T47D (cell line): ENCODE data around the gene TSHZ2.
"Not testable (repeated sequence)": the region's sequence is repeated elsewhere in the genome, so short reads cannot be mapped to it uniquely, and the experiment has no call there.

Source experiments
- DNase-seq, 2 experiments: peaks; one replicate each; pipeline versions ENCODE4 v3.0.0 to v3.0.0-alpha.2; 2011 to 2012; ENCODE audit warnings: low read depth in 1 of 2, low spot score in 1 of 2
- JUND ChIP-seq: IDR thresholded peaks from 2 replicates; pipeline ENCODE4 v1.6.1; 2012; ENCODE audit warnings: low read depth
- in situ Hi-C: cut with HindIII; loops from 2 replicates; pipeline ENCODE4 v1.10.0; 2016; ENCODE audit warnings: low sequenced_read_pairs, low pct_unique_long_range_greater_than_20kb

Gene TSHZ2

DNA sequence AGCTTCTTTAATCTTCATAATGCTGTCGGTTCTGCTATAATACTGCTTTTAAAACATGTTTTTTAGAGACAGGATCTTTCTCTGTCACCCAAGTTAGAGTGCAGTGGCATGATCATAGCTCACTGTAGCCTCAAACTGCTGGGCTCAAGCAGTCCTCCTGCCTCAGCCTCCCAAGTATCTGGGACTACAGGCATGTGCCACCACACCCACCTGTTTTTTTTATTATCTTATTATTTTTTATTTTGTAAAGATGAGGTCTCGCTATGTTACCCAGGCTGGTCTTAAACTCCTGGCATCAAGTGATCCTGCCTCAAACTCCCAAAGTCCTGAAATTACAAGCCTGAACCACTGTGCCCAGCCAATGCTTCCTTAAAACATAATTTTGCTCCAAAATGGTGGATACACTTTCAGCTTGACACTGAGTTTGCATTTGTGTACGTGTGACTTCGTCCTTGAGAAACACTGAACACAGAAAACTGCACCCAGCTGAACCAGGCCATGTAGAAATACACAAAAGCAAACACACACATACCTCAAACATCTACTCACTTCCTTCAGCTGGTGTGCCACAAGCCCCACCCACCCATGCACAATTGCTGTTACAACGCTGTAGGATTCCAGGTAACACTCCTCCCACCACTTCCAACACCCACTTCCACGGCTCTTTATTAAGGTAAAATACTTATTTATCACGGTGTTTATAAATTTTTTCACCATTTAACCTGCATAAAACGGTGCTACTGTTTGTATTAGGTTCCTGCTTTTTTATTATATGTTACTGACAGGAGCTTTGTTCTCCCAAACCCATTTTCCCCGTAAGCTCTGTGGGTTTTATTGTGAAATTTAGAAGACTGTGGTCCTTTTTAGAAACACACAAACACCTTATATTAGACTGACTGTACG, 109.1 kb downstream of the TSHZ2 start:
- in situ Hi-C loops: no loop called here
- peak; percentile 28 to 84 for DNase-seq
- TF ChIP-seq JUND: no peak

DNA sequence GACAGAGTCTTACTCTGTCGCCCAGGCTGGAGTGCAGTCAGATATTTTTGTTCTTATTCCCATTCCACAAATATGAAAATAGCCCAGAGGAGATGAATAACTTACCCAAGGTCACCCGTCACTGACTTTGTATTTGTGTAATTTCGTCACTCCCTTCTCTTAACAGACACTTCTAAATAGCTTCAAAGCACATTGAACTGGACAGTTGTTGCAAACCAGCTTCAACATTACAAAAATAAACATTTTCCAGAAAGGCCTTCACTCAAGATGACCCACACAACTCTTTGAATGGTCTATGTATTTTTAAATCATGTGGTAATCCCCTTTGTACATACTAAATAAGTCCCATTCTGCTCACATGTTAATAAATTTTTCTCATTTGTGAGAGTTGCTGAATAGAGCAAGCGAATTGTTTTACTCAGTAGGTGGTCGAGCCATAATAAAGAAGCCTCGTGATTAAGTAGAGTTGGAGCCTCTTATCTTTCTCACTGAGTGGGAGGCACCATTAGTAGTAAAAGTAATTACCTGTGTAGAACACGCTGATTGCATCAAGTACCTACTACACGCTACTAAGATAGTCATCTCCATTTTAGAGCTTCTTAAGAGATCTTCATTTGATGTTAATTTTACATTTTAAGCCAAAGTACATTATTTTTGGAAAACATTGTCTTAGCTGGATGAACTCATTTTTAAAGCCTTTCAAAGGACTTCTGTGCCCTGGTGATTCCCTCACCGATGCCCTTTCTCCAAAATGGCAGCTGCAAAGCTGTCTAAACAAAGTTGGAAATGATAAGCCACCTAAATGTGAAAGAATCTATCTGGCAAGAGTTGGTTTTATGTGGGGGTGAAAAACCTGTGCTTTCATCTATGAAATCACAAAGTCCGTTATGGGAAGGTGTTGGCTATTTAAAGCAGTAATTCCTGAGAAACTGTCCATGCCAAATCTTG, 110.0 kb downstream of the TSHZ2 start:
- in situ Hi-C loops: no loop called here
- TF ChIP-seq JUND: no peak
- no peak for DNase-seq

- DNase-seq: no peak
- in situ Hi-C loops: no loop called here
- TF ChIP-seq JUND: no peak
Observed at GRCh38 chr20:53083411-53083810, 111.3 kb downstream of the TSHZ2 start.

- in situ Hi-C loops: no loop called here
- DNase-seq: no peak
- no peak for TF ChIP-seq JUND
Observed at GRCh38 chr20:53084408-53084997, 112.3 kb downstream of the TSHZ2 start.

DNA sequence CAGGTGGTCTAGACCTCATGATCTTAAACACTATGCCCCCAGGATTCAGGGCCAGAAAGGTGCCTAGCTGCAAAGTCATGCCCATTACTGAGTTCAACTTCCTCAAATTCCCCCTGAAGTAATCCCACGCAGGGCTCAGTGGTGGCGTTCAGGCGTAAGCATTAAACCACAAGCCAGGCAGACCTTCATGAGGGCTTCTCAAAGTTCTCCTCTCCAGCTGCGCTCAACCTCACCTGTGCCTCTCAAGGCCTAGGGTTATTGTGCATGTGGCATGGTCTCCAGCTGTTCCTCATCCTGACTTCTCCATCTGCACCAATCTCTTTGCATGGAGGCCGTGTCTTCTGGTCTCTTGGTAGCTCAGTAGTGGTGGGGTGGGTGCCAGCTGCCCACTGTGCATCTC, 113.6 kb downstream of the TSHZ2 start:
- in situ Hi-C loops: no loop called here
- no peak for DNase-seq
- TF ChIP-seq JUND: no peak

DNA sequence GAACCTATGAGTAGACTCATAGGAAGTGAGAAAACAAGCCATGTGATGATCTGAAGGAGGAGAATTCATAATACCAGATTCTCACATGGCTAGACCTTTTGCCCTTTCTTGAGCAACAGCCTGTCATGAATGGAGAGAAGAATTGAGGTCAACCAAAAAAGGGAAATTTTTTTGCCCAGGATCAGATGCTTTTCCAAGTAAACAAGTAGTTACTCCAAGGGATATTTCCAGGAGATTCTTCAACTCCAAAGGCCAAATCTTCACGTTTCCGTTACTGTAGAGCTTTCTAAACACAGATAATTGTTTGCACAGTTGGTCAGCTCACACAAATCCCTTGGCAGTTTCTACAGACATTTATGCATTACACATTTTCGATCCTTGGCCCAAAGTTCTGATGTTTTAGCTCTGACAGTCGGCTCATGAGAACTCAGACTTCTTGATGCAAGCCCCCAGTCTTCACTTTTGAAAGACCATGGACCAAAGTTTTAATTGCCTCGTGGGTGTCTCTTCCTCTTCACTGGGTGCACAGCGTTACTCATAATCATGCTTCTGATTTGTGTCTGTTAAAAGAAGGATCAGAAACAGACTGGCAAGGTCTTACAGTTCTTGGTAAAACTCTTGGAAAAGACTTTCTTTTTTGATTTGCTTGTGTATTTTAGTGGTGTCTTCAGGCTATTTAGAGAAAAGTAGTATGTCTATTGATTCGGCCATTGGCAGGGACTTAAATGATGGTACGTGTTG, 115.0 kb downstream of the TSHZ2 start:
- in situ Hi-C loops: no loop called here
- TF ChIP-seq JUND: no peak
- no peak for DNase-seq

DNA sequence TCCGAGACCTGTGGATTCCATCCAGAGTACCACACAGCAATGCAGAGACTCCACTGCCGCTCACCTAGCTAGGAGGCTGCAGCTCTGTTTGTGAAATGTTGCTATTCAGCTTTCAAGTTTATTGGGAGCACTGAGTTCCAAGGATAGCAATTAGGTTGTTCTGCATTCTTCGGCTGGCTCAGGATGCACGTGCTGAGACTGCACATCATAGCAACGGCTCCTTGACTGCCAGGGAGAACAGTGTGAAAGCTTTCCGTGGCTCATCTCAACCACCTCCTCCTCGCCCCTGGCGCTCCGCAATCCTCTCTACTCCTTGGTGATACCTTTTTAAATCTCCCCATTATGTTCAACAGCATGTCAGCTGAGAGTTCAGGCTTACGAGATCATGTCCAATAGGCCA, 116.6 kb downstream of the TSHZ2 start:
- no peak for DNase-seq
- in situ Hi-C loops: no loop called here
- TF ChIP-seq JUND: no peak

- DNase-seq, in situ Hi-C loops: not testable (repeated sequence)
Observed at GRCh38 chr20:53089851-53090250, 117.7 kb downstream of the TSHZ2 start.

GRCh38 chr20:53091789-53092188, 119.6 kb downstream of the TSHZ2 start:
- TF ChIP-seq JUND: no peak
- DNase-seq: no peak
- in situ Hi-C loops: no loop called here

- peak in 1 of 2 experiments; percentile 42 for DNase-seq
- no peak for TF ChIP-seq JUND
- in situ Hi-C loops: no loop called here
Observed at GRCh38 chr20:53092772-53093300, 120.7 kb downstream of the TSHZ2 start.

- no peak for TF ChIP-seq JUND
- no peak for DNase-seq
- in situ Hi-C loops: no loop called here
Observed at GRCh38 chr20:53097371-53097770, 125.2 kb downstream of the TSHZ2 start.

- no peak for TF ChIP-seq JUND
- DNase-seq: no peak
- in situ Hi-C loops: no loop called here
Observed at GRCh38 chr20:53097791-53098190, 125.6 kb downstream of the TSHZ2 start.
